Stimulated activated CD4-positive, alpha-beta T cell treated with anti-CD3 and anti-CD28 coated beads, TNF-alpha, amount 100 ng/mL, for 1 hour (primary cell): ENCODE measurements around the gene PPP6C.

Experiments
- DNase-seq, 3 donors: peaks; one replicate each; pipeline ENCODE4 v3.0.0-alpha.2; 2020; ENCODE audit warnings: low read depth in 3 of 3, low spot score in 1 of 3

Gene PPP6C

GRCh38 chr9:125099816-125100215, 89.8 kb downstream of the PPP6C start:
- DNase-seq = no peak
